ENCODE data around the gene LYSMD2. TPM values are rescaled to one million over a fixed set of nuclear protein-coding genes. Genes with fewer than 3 reads are reported as not detected.
A peak's percentile ranks its signal among the peaks of the same experiment; 100 is the strongest.

Gene LYSMD2
- total RNA-seq, 1 donor = 30.4 TPM

DNA sequence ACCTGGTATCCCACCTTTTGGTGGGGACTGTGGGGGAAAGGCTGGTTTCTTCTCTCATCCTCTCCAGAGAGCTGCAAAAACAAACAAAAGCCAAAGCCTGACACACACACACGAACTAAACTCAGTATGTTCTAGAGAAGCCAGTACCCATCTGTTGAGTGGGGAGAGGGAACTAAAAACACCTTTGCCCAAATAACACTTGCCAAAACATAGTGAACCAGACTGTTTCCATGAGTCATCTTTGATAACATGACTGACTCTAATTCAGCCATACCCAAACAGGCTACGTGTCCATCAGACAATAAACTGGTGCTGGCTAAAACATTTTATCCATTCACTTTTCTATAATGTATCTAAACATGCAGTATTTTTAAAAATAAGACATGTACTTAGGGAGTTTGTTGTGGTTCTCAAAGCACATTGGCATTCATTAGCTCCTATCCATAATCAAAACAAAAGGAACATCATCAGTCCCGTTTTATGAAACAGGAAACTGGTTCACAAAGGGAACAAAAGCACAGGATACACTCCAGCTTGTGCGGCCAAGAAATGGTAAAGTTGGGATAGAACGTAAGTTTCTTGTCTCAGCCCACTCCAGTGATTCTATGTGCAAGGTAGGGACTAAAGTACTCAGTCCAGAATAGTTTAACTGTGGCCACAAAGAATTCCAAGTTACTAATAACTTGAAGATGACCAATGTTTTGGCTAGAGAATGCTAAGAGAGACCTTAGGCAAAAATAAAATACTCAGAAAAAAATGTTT is 16.1 kb downstream of the LYSMD2 start:
- no peak for DNase-seq (ENCODE audit: low read depth in 2 of 3, low spot score in 2 of 3)

GRCh38 chr15:51720201-51720995 is 17.1 kb downstream of the LYSMD2 start:
- no peak for DNase-seq (ENCODE audit: low read depth in 2 of 3, low spot score in 2 of 3)

- no peak for DNase-seq (ENCODE audit: low read depth in 2 of 3, low spot score in 2 of 3)
Measured at GRCh38 chr15:51718746-51719145, 18.7 kb downstream of the LYSMD2 start.

DNA sequence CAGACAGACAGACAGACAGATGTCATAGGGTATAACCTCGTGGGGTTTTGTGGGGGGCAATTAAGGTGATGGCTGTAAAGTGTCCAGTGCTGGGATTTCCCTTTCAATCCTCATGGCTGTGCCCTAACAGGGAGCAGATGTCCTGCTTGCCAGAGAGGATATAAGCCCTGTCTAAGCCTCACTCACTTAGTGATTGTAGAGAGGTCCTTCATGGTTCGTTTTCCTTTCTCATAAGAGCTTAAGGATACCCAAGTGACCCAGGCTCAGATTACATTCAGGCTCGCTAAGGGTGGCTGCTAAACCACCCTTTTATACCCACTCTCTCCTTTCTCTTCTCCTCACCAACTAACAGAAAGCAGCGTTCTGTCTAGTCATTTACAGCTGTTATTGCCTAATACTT is 19.2 kb downstream of the LYSMD2 start:
- no peak for DNase-seq (ENCODE audit: low read depth in 2 of 3, low spot score in 2 of 3)

DNA sequence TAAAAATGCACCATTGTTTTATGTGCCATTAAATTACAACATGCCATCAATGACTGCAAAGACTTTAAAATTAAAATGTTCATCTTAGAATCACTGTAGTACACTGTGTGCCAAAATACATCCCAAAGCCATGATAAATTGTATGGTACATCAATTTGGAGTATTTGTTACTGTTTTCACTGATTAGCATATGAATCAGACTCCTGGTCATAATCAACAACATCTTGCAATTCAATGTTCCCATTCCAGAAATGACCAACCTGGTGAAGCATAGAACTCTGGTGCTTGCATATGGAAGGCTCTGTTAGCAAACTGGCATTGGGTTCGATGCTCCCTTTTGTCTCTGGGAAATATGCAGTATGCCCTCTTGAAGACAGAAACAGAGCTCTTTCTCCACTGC is 22.5 kb downstream of the LYSMD2 start:
- DNase-seq (ENCODE audit: low read depth in 2 of 3, low spot score in 2 of 3) = no peak

- no peak for DNase-seq (ENCODE audit: low read depth in 2 of 3, low spot score in 2 of 3)
Measured at GRCh38 chr15:51714162-51714561, 23.3 kb downstream of the LYSMD2 start.

- DNase-seq (ENCODE audit: low read depth in 2 of 3, low spot score in 2 of 3) = no peak
Measured at GRCh38 chr15:51709031-51709430, 28.4 kb downstream of the LYSMD2 start.

DNA sequence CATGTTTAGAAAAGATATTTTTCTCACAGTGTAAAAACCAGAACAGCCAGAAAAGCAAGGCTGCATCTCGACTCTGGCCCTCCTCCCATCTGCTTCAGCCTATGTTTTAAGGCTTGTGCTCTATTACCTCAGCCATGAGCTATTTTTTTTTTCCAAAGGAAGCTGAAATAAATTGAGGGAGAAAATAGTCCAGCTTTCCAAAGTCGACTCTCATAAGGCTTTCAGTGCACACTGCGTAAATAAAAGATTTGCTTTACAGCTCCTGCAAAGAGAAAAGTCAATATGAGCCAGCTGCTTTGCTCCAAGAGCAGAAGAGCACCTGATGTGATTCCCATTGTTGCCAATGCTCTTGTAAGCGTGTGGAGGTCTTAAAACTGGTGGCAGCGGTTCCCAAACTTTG is 29.4 kb downstream of the LYSMD2 start:
- no peak for DNase-seq (ENCODE audit: low read depth in 2 of 3, low spot score in 2 of 3)

GRCh38 chr15:51706926-51707608 is 30.4 kb downstream of the LYSMD2 start:
- no peak for DNase-seq (ENCODE audit: low read depth in 2 of 3, low spot score in 2 of 3)

DNA sequence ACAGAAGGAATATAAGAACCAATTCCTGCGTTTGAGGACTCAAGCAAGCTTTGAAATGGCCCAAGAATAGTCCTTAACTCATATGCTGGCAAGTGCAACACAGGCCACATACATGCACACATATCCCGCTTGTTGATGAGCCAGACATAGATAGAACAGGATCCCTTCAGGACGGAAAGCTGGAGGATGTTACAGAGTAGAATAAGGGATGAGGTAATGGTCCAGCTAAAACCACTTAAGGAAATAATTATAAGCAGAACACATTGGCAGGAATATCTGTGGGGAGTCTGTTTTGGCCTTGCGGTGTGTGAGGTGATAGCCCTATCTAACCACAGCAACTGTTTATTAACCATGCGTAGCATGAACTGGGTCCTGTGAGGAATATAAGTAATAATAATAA is 31.2 kb downstream of the LYSMD2 start:
- no peak for DNase-seq (ENCODE audit: low read depth in 2 of 3, low spot score in 2 of 3)

DNA sequence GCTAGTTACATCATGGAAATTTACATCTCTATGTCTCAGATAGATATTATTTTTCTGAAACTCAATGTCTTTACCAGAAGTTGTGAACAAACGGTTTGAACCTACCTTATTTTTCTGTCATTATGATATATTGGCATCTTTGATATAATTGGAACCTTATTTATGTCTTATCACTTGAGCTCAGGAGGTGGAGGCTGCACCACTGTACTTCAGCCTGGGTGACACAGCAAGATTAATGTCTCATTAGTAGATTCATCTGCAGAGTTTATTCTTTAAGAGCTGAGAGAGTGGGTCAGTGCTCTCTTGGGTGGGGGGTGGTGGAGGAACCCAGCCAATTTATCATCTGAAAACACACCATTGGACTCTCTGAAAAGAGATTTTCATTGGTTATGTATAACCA is 34.7 kb downstream of the LYSMD2 start:
- no peak for DNase-seq (ENCODE audit: low read depth in 2 of 3, low spot score in 2 of 3)

GRCh38 chr15:51699373-51699772 is 38.1 kb downstream of the LYSMD2 start:
- no peak for DNase-seq (ENCODE audit: low read depth in 2 of 3, low spot score in 2 of 3)

DNA sequence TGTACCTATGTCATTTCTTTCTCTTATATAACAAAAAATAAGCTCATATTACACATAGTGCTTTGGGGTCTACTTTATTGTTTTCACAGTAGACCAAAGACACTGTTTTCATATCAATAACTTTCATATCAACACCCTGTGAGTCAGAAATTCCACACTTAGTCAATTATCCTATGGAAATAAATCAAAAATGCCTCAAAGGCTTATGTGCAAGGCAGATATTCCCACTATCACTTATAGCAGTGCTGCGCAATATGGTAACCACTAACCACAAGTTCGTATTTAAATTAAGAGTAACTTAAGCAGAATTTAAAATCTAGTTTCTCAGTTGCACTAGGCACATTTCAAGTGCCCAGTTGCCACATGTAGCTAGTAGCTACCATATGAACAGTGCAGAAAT is 40.3 kb downstream of the LYSMD2 start:
- DNase-seq (ENCODE audit: low read depth in 2 of 3, low spot score in 2 of 3) = no peak

- no peak for DNase-seq (ENCODE audit: low read depth in 2 of 3, low spot score in 2 of 3)
Measured at GRCh38 chr15:51696566-51696965, 40.9 kb downstream of the LYSMD2 start.

DNA sequence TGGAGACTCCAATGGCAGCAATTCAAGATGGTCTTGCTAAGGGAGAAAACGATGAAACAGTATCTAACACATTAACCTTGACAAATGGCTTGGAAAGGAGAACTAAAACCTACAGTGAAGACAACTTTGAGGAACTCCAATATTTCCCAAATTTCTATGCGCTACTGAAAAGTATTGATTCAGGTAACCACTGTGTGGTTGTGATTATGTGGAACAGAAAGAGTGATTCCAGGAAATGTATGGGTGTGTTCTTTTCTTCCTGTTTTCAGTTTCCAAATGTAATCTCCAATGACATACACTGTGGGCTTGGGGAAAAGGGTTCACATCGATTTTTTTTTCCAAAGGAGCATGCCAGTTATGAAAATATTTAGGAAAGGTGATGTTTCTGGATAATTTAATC is 45.3 kb downstream of the LYSMD2 start:
- DNase-seq (ENCODE audit: low read depth in 2 of 3, low spot score in 2 of 3) = no peak

DNA sequence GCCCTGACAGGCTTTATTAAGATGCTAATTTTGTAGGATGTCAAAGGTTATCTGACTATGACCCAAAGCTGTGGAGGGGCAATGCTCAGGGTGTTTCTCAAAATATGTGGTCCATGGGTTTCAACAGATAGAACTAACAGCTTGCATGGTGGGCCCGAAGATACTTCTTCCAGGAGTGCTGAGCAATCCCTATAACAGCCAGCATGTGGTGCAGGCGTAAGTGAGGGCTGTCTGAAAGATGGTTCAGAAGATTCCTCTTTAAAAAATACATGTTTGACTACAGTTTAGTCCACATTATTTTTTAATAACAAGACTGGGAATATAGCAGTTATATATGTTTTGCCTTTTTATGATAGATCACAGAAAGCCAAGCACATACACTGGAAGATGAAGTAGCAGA is 48.6 kb downstream of the LYSMD2 start:
- DNase-seq (ENCODE audit: low read depth in 2 of 3, low spot score in 2 of 3) = peak in 1 of 3 donors; percentile 31

- no peak for DNase-seq (ENCODE audit: low read depth in 2 of 3, low spot score in 2 of 3)
Measured at GRCh38 chr15:51687565-51687964, 49.9 kb downstream of the LYSMD2 start.

GRCh38 chr15:51681303-51681963 is 56.0 kb downstream of the LYSMD2 start, which contains the start of gene SCG3:
TSS of gene SCG3 (plus strand) at chr15:51681503. CDS start at chr15:51681756, 253 bp downstream.
- DNase-seq (ENCODE audit: low read depth in 2 of 3, low spot score in 2 of 3) = peak; percentile 9 to 74 (median 69)

GRCh38 chr15:51680321-51680720 is 57.1 kb downstream of the LYSMD2 start:
- DNase-seq (ENCODE audit: low read depth in 2 of 3, low spot score in 2 of 3) = no peak

- no peak for DNase-seq (ENCODE audit: low read depth in 2 of 3, low spot score in 2 of 3)
Measured at GRCh38 chr15:51678096-51678495, 59.4 kb downstream of the LYSMD2 start.

GRCh38 chr15:51677452-51677851 is 60.0 kb downstream of the LYSMD2 start:
- DNase-seq (ENCODE audit: low read depth in 2 of 3, low spot score in 2 of 3) = no peak

All from hematopoietic multipotent progenitor cell (in vitro differentiated cells).